ENCODE data around the gene NOP53.

NOP53 gene

GRCh38 chr19:47729799-47730520, 15.4 kb upstream of the NOP53 start:
- DNase-seq (ENCODE audit: low spot score) = peak; percentile 74
- no peak for TF ChIP-seq CTCF (IDR thresholded peaks at IDR 0.05; ENCODE audit: borderline replicate concordance, control extremely low read depth, extremely low read depth, insufficient read depth, missing control alignments)

GRCh38 chr19:47730521-47730889, 14.8 kb upstream of the NOP53 start:
- DNase-seq (ENCODE audit: low spot score) = no peak
- no peak for TF ChIP-seq CTCF (IDR thresholded peaks at IDR 0.05; ENCODE audit: borderline replicate concordance, control extremely low read depth, extremely low read depth, insufficient read depth, missing control alignments)
- in situ Hi-C loops (cut with MboI; ENCODE audit: low sequenced_read_pairs, unreplicated experiment) = no loop called here

More at GRCh38 chr19:47729799-47730520, 15.4 kb upstream of the NOP53 start:
- in situ Hi-C loops (cut with MboI; ENCODE audit: low sequenced_read_pairs, unreplicated experiment) = no loop called here

GRCh38 chr19:47730910-47731309, 14.4 kb upstream of the NOP53 start:
- no peak for DNase-seq (ENCODE audit: low spot score)
- TF ChIP-seq CTCF (IDR thresholded peaks at IDR 0.05; ENCODE audit: borderline replicate concordance, control extremely low read depth, extremely low read depth, insufficient read depth, missing control alignments) = no peak
- in situ Hi-C loops (cut with MboI; ENCODE audit: low sequenced_read_pairs, unreplicated experiment) = no loop called here

GRCh38 chr19:47735131-47735530, 10.2 kb upstream of the NOP53 start:
- in situ Hi-C loops (cut with MboI; ENCODE audit: low sequenced_read_pairs, unreplicated experiment) = no loop called here
- DNase-seq (ENCODE audit: low spot score) = no peak
- TF ChIP-seq CTCF (IDR thresholded peaks at IDR 0.05; ENCODE audit: borderline replicate concordance, control extremely low read depth, extremely low read depth, insufficient read depth, missing control alignments) = no peak

GRCh38 chr19:47740866-47741519, 4.4 kb upstream of the NOP53 start:
- in situ Hi-C loops (cut with MboI; ENCODE audit: low sequenced_read_pairs, unreplicated experiment) = no loop called here
- no peak for DNase-seq (ENCODE audit: low spot score)
- no peak for TF ChIP-seq CTCF (IDR thresholded peaks at IDR 0.05; ENCODE audit: borderline replicate concordance, control extremely low read depth, extremely low read depth, insufficient read depth, missing control alignments)

- in situ Hi-C loops (cut with MboI; ENCODE audit: low sequenced_read_pairs, unreplicated experiment) = no loop called here
- DNase-seq (ENCODE audit: low spot score) = no peak
- no peak for TF ChIP-seq CTCF (IDR thresholded peaks at IDR 0.05; ENCODE audit: borderline replicate concordance, control extremely low read depth, extremely low read depth, insufficient read depth, missing control alignments)
These were observed 3.7 kb upstream of the NOP53 start for GRCh38 chr19:47741544-47742140.

Measured in GM13976 (cell line).